Measurements from ENCODE around the gene PWWP2B.

GRCh38 chr10:132395704-132396493 is 1.1 kb upstream of the PWWP2B start:
- peak; percentile 50; the same call in 1 of the 2 replicates for TF ChIP-seq MAX (CRISPR knock-in tag; IDR thresholded peaks at IDR 0.05)
- no peak for TF ChIP-seq NR2C2 (CRISPR knock-in tag; IDR thresholded peaks at IDR 0.05)
- TF ChIP-seq JUN (CRISPR knock-in tag; IDR thresholded peaks at IDR 0.05): no peak
- TF ChIP-seq, protein P1, sequence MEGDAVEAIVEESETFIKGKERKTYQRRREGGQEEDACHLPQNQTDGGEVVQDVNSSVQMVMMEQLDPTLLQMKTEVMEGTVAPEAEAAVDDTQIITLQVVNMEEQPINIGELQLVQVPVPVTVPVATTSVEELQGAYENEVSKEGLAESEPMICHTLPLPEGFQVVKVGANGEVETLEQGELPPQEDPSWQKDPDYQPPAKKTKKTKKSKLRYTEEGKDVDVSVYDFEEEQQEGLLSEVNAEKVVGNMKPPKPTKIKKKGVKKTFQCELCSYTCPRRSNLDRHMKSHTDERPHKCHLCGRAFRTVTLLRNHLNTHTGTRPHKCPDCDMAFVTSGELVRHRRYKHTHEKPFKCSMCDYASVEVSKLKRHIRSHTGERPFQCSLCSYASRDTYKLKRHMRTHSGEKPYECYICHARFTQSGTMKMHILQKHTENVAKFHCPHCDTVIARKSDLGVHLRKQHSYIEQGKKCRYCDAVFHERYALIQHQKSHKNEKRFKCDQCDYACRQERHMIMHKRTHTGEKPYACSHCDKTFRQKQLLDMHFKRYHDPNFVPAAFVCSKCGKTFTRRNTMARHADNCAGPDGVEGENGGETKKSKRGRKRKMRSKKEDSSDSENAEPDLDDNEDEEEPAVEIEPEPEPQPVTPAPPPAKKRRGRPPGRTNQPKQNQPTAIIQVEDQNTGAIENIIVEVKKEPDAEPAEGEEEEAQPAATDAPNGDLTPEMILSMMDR (IDR thresholded peaks at IDR 0.05): no peak
- TF ChIP-seq ATF3 (CRISPR knock-in tag; conservative IDR thresholded peaks at IDR 0.05): no peak
- TF ChIP-seq ZNF219 (CRISPR knock-in tag; IDR thresholded peaks at IDR 0.05; ENCODE audit: borderline replicate concordance): no peak

Measured in WTC11 (cell line).